ENCODE results near the gene GRIN2C.
A peak's percentile ranks its signal among the peaks of the same experiment; 100 is the strongest.

The GRIN2C gene

DNA sequence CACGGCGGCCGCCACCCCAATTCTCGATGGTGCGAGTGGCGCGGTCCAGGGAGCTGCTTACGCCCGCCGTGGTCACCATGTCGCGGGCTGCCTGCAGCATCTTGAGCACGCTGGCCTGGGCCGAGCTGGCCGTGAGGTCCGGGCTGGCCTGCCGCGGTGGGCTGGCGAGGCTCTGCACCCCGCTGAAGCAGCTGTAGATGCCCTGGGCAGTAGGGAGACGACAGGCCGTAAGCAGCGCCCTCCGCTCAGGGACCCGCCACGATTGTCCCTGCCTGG is 16.4 kb downstream of the GRIN2C start:
- DNase-seq (ENCODE audit: low read depth): no peak
- H3K4me3 ChIP-seq (ENCODE audit: low read length): no peak overlapping the region
- TF ChIP-seq, protein P1, sequence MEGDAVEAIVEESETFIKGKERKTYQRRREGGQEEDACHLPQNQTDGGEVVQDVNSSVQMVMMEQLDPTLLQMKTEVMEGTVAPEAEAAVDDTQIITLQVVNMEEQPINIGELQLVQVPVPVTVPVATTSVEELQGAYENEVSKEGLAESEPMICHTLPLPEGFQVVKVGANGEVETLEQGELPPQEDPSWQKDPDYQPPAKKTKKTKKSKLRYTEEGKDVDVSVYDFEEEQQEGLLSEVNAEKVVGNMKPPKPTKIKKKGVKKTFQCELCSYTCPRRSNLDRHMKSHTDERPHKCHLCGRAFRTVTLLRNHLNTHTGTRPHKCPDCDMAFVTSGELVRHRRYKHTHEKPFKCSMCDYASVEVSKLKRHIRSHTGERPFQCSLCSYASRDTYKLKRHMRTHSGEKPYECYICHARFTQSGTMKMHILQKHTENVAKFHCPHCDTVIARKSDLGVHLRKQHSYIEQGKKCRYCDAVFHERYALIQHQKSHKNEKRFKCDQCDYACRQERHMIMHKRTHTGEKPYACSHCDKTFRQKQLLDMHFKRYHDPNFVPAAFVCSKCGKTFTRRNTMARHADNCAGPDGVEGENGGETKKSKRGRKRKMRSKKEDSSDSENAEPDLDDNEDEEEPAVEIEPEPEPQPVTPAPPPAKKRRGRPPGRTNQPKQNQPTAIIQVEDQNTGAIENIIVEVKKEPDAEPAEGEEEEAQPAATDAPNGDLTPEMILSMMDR (IDR thresholded peaks at IDR 0.05; ENCODE audit: insufficient read depth, low read depth, low read length, missing control alignments): no peak

DNA sequence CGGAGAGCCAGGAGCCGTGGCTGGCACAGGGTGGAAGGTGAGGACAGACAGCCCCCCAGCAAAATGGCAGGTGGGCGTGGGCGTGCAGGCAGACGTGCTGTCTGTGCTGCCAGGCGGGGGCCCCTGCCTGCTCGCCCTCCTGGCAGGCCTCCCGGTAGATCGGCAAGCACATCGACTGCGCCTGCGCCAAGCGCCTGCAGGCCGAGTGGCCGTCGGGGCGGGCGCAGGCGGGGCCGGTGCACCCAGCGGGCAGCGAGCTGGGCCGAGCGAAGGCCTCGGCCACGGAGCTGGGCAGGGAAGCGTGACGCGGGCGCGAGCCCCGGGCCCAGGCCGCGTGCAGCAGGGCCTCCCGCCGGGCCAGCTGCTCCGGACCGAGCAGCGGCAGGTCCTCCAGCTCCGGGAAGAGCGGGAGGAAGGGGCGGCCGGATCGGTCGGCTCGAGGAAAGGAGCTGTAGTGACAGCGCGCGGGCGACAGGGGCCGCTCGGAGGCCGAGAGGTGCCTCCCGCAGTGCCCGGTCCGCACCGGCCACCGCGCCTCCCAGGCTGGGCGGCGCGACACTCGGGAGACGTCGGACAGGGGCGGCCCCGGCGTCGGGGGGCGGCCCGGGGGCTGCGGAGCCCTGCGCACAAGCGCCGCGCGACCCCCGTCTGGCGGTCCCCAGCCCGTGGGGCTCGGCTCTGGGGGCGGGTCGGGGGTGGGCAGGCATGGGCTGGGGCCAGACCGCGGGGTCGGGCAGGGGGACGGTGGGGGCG is 16.9 kb downstream of the GRIN2C start:
- TF ChIP-seq, protein P1 (IDR thresholded peaks at IDR 0.05; ENCODE audit: insufficient read depth, low read depth, low read length, missing control alignments): peak; percentile 35
- H3K4me3 ChIP-seq (ENCODE audit: low read length): no peak overlapping the region
- DNase-seq (ENCODE audit: low read depth): peak; percentile 44

DNA sequence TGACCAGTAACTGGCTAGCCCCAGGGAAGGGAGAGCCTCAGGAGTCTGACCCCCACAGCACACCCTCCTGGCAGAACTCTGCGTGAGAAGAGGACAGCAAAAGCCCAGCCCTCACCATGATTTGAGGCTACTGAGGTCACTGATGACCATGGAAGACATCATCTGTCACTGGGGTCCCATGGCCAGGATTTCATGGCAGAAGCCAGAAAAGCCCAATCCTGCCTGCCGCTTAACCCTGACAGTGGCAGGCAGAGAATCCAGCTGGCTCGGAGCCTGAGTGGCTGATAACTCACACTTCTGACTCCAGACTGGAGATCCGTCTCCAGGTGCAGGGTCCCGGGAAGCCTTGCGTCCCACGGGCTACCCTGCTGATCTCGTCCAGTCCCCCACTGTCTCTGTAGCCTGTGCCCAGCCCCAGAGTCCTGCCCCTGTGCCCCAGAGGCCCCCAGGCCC is 17.5 kb downstream of the GRIN2C start:
- no peak for DNase-seq (ENCODE audit: low read depth)
- TF ChIP-seq, protein P1 (IDR thresholded peaks at IDR 0.05; ENCODE audit: insufficient read depth, low read depth, low read length, missing control alignments): no peak
- no peak overlapping the region for H3K4me3 ChIP-seq (ENCODE audit: low read length)

DNA sequence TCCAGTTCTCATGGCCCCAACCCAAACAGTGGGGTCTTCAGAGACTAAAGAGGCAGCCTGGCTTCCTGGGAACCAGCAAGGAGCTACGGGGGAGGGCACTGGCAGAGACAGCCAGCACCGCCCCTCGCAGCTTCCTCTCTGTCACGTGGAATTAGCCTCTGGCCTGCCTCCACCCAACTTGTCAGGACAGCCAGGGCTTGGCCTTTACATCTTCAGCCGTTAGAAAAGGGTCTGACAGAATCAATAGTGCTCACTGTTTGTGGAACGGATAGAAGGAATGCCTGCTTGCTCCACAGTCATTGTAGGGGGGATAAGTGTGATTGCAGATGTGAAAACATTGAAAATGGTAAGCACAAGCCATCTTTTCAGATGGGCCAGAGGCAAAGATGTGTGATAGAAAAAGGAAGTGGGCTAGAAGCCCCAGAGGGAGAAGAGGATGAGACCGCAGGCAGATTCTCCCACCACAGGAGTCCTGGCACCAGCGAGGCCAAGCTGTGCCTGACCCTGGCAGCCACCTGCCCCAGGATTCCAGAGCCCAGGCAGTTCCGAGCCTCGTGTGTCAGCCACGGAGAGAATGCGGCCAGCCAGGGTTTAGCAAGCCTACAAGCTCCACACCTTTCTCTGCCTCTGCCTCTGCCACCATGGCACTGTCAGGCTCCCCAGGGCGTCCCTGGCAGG is 18.6 kb downstream of the GRIN2C start:
- no peak overlapping the region for H3K4me3 ChIP-seq (ENCODE audit: low read length)
- TF ChIP-seq, protein P1 (IDR thresholded peaks at IDR 0.05; ENCODE audit: insufficient read depth, low read depth, low read length, missing control alignments): no peak
- DNase-seq (ENCODE audit: low read depth): peak; percentile 18

DNA sequence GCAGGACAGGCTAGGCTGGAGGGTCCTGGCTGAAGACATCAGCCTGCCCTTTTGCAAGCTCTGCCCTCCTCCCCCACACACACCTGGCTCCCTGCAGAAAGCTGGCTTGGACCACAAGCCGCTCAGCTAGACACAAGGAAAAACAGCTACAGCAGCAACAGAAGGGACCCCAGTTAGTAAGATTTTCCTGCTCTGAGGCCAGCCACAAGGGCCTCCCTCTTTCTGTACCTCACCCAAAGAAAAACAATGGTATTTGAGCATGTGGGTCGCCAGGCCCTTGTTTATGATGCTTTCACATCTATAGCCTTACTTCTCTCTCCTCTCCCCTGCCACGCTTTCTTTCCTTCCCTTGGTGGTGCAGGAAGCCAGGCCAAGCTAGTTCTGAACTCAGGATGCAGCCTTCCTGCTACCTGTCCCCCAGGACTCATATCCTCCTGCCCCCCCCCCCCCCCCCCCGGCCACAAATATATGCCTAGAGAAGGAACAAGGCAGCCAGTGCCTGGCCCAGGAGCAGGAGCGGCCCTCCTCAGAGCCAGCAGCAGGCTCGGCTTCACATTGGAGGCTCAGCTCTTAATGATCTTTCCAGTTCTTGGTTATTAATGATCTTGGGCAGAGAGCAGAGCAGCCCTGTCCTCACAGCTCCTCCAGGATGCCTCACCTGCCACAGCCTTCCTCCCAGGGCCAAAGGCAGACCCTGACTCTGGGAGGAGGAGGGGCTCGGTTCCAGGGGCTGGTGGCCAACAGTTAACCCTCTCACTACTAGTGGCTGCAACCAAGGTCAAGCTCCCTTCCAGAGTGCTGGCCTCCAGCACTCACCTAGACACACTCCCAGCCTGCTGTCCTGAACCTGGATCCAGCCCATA is 19.5 kb downstream of the GRIN2C start:
- DNase-seq (ENCODE audit: low read depth): no peak
- H3K4me3 ChIP-seq (ENCODE audit: low read length): no peak overlapping the region
- TF ChIP-seq, protein P1 (IDR thresholded peaks at IDR 0.05; ENCODE audit: insufficient read depth, low read depth, low read length, missing control alignments): no peak

DNA sequence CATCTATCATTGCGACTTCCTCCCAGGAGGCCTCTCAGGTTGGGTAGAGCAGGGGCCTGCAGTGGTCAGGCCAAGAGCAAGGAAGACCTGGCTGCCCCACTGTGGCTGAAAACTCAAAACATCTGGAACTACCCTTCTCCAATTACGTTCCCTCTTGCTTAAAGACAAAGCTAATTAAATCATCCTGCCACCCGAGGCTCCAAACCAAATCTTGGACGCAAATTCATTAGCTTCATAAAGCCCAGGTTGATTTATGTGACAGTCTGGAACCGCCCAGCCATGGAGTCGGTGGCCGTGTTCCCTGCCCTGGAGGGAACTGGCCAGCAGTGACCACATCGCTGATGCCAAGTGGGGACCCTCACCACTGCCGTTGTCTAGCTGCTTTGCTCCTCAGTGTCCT is 21.4 kb downstream of the GRIN2C start:
- no peak for DNase-seq (ENCODE audit: low read depth)
- H3K4me3 ChIP-seq (ENCODE audit: low read length): no peak overlapping the region
- TF ChIP-seq, protein P1 (IDR thresholded peaks at IDR 0.05; ENCODE audit: insufficient read depth, low read depth, low read length, missing control alignments): no peak

Measured in epithelial cell of esophagus (primary cell).